Calu3 (cell line): Measurements from ENCODE around the gene KLHL34. TPM values are rescaled to one million over a fixed set of nuclear protein-coding genes. Genes with fewer than 3 reads are reported as not detected.

Experiments used
- BruUV-seq: library from RNA; stranded (reverse); fragments of 400-500 nt; replicated peaks from 2 replicates; lab custom pipeline; 2021; lab: Mats Ljungman, UMichigan
- CTCF ChIA-PET: fragments of 300-600 bp; sonication (Branson Sonifier 250); formaldehyde crosslinking; loops from one replicate; lab custom pipeline; 2022; ENCODE audit warnings: antibody characterized with exemption; lab: Charles Lee
- DNase-seq: peaks from one replicate; pipeline ENCODE4 v3.0.0; 2022
- H3K27ac Mint-ChIP-seq: one replicate; pipeline ENCODE4 v1.8.0; 2022; ENCODE audit warnings: mixed read lengths; ENCODE audit not compliant: unreplicated experiment
- H3K27me3 Mint-ChIP-seq: one replicate; pipeline ENCODE4 v1.8.0; 2022; ENCODE audit warnings: mixed read lengths; ENCODE audit not compliant: unreplicated experiment
- H3K36me3 Mint-ChIP-seq: one replicate; pipeline ENCODE4 v1.8.0; 2022; ENCODE audit warnings: mild to moderate bottlenecking, moderate library complexity, mixed read lengths; ENCODE audit not compliant: insufficient read depth, unreplicated experiment
- H3K4me1 Mint-ChIP-seq: one replicate; pipeline ENCODE4 v1.8.0; 2022; ENCODE audit warnings: mild to moderate bottlenecking, low read depth, mixed read lengths; ENCODE audit not compliant: unreplicated experiment
- H3K4me3 Mint-ChIP-seq: one replicate; pipeline ENCODE4 v1.8.0; 2022; ENCODE audit warnings: mild to moderate bottlenecking, low read depth, moderate library complexity, mixed read lengths; ENCODE audit not compliant: unreplicated experiment
- H3K9me3 Mint-ChIP-seq: one replicate; pipeline ENCODE4 v1.8.0; 2022; ENCODE audit warnings: low read depth, mixed read lengths; ENCODE audit not compliant: unreplicated experiment
- CTCF ChIP-seq: fragments of 200-600 bp; IDR thresholded peaks from one replicate; pipeline ENCODE4 v1.8.0; 2022; ENCODE audit warnings: antibody characterized with exemption; ENCODE audit not compliant: unreplicated experiment
- intact Hi-C: fragments of 100-400 bp; cut with micrococcal nuclease; formaldehyde crosslinking; loops from one replicate; pipeline ENCODE4 v1.10.0; 2022; ENCODE audit not compliant: unreplicated experiment
- total RNA-seq: library from RNA; stranded (reverse); gene quantifications from 2 replicates; pipeline ENCODE4 v1.2.3, GENCODE V29; 2022

The KLHL34 gene
- total RNA-seq, 1 experiment from 2014 or later, result 0.12 TPM

- intact Hi-C loops, result no loop called here
Measured at GRCh38 chrX:21666679-21667078, 8.5 kb upstream of the KLHL34 start.

DNA sequence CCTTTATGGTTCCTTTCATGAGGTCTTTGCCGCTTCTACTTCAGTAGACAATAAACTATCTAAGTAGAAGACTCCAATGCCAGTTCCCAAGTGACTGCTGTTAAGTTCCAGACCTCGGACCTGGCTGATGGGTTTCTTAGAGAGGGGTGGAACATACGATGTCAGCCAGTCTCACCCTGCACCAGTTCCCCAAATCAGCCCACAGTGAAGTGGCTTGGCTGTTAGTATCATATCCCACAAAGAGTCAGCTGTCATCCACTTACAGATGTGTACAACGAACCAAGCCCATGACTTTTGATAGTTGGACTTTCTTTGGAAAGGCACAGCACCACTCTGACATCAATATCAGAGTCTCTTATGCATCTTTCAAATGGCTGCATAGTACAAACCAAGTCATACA is 8.1 kb upstream of the KLHL34 start:
- Mint-ChIP-seq H3K9me3 (no peaks in the 10 kb centered on the region), H3K4me3 (no peak overlapping the region), H3K36me3 (no peaks in the 10 kb centered on the region), H3K27me3 (no peaks in the 10 kb centered on the region), H3K4me1 (peaks cover 27% of the 10 kb centered on the region), H3K27ac (no peak overlapping the region)
- CTCF ChIA-PET, result no interaction called here
- intact Hi-C loops, result no loop called here
- TF ChIP-seq CTCF, result no peak
- BruUV-seq, result no TSS peak
- no peak for DNase-seq

More at GRCh38 chrX:21666679-21667078, 8.5 kb upstream of the KLHL34 start:
- BruUV-seq, result no TSS peak
- Mint-ChIP-seq H3K27me3 (no peaks in the 10 kb centered on the region), H3K36me3 (no peaks in the 10 kb centered on the region), H3K4me3 (no peak overlapping the region), H3K4me1 (peaks cover 25% of the 10 kb centered on the region), H3K9me3 (no peaks in the 10 kb centered on the region), H3K27ac (no peak overlapping the region)
- TF ChIP-seq CTCF, result no peak
- CTCF ChIA-PET, result no interaction called here
- no peak for DNase-seq

- peaks cover 20% of the 10 kb centered on the region for H3K4me1 Mint-ChIP-seq
- DNase-seq, result no peak
- BruUV-seq, result no TSS peak
- no peak overlapping the region for H3K4me3 Mint-ChIP-seq
- CTCF ChIA-PET, result no interaction called here
- intact Hi-C loops, result no loop called here
- H3K36me3 Mint-ChIP-seq, result no peaks in the 10 kb centered on the region
- no peaks in the 10 kb centered on the region for H3K9me3 Mint-ChIP-seq
- no peak for TF ChIP-seq CTCF
- H3K27me3 Mint-ChIP-seq, result no peaks in the 10 kb centered on the region
- no peak overlapping the region for H3K27ac Mint-ChIP-seq
Measured at GRCh38 chrX:21662761-21663160, 4.6 kb upstream of the KLHL34 start.

GRCh38 chrX:21661316-21661715 is 3.2 kb upstream of the KLHL34 start:
- CTCF ChIA-PET, result no interaction called here
- no peaks in the 10 kb centered on the region for H3K9me3 Mint-ChIP-seq
- BruUV-seq, result no TSS peak
- no peak for TF ChIP-seq CTCF
- no peak for DNase-seq
- H3K27me3 Mint-ChIP-seq, result no peaks in the 10 kb centered on the region
- intact Hi-C loops, result no loop called here
- H3K4me1 Mint-ChIP-seq, result peaks cover 8% of the 10 kb centered on the region
- H3K36me3 Mint-ChIP-seq, result no peaks in the 10 kb centered on the region
- no peak overlapping the region for H3K27ac Mint-ChIP-seq
- H3K4me3 Mint-ChIP-seq, result no peak overlapping the region

DNA sequence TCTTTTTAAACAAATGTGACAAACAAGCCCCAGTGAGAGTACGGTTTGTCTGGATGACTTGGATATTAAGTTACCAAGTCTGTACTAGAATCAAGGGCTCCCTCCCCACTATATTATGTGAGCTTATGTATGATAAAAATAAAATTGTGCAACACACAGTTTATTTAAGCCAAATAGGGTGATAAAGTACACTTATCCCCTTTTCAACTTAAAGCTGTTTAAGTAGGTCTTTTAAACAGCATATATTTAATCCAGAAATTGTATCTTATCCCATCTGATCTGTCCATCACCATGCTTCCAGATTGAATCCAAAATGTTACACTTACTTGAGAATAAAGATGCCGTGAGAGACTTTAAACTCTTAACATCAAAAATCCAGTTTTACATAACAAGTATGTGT is 2.0 kb upstream of the KLHL34 start:
- Mint-ChIP-seq H3K36me3 (no peaks in the 10 kb centered on the region), H3K9me3 (no peaks in the 10 kb centered on the region), H3K27ac (no peak overlapping the region), H3K4me3 (no peak overlapping the region), H3K27me3 (no peaks in the 10 kb centered on the region), H3K4me1 (peaks cover 8% of the 10 kb centered on the region)
- DNase-seq, result no peak
- no TSS peak for BruUV-seq
- CTCF ChIA-PET, result no interaction called here
- TF ChIP-seq CTCF, result no peak
- intact Hi-C loops, result no loop called here
